Erythroblast (primary cell): ENCODE results near the gene SEPHS2.

Experiments
- GATA1 ChIP-seq: IDR thresholded peaks from 2 replicates; pipeline ENCODE4 v1.6.1; 2011; ENCODE audit warnings: low read depth, mild to moderate bottlenecking, control low read depth, low read length, moderate library complexity
- POLR2A ChIP-seq: IDR thresholded peaks from 2 replicates; pipeline ENCODE4 v1.6.1; 2011; ENCODE audit warnings: mild to moderate bottlenecking, low read length

- TF ChIP-seq POLR2A (no peak), GATA1 (no peak)
These were observed 47.7 kb downstream of the SEPHS2 start for GRCh38 chr16:30397776-30398660.
